HepG2 (cell line): ENCODE measurements around the gene VAV2. TPM values are rescaled to one million over a fixed set of nuclear protein-coding genes. Genes with fewer than 3 reads are reported as not detected.

Experiments
- ADNP ChIP-seq: sonication (generic); formaldehyde crosslinking; IDR thresholded peaks from 2 replicates; pipeline ENCODE4 v1.4.0; 2020; ENCODE audit warnings: missing genetic modification reagents
- BORCS8-MEF2B ChIP-seq: sonication (generic); formaldehyde crosslinking; IDR thresholded peaks from 2 replicates; pipeline ENCODE4 v1.8.0; 2022; ENCODE audit warnings: mild to moderate bottlenecking, missing genetic modification reagents
- CREB1 ChIP-seq, 2 experiments: fragments of 450-650 bp in 1 of 2; IDR thresholded peaks; 2 replicates each; pipeline ENCODE4 v1.6.1; 2016 to 2017; ENCODE audit warnings: control low read depth in 1 of 2, mild to moderate bottlenecking in 1 of 2, missing compliant biosample characterization in 1 of 2, missing genetic modification characterization in 1 of 2
- ESRRA ChIP-seq: sonication (generic); formaldehyde crosslinking; IDR thresholded peaks from 2 replicates; pipeline ENCODE4 v1.5.1; 2020; ENCODE audit warnings: mild to moderate bottlenecking, low read depth, missing genetic modification reagents
- HDAC1 ChIP-seq: sonication (generic); formaldehyde crosslinking; IDR thresholded peaks from 2 replicates; pipeline ENCODE4 v1.5.1; 2020; ENCODE audit warnings: mild to moderate bottlenecking, missing genetic modification reagents
- HMG20A ChIP-seq: IDR thresholded peaks from 2 replicates; pipeline ENCODE4 v1.6.1; 2016; ENCODE audit warnings: borderline replicate concordance
- IKZF1 ChIP-seq: fragments of 450-650 bp; IDR thresholded peaks from 2 replicates; pipeline ENCODE4 v1.7.1; 2016
- JUN ChIP-seq: sonication (generic); formaldehyde crosslinking; IDR thresholded peaks from 2 replicates; pipeline ENCODE4 v1.4.0; 2020; ENCODE audit warnings: mild to moderate bottlenecking, missing genetic modification reagents
- KAT7 ChIP-seq: IDR thresholded peaks from 2 replicates; pipeline ENCODE4 v1.6.1; 2018; ENCODE audit warnings: borderline replicate concordance, missing compliant biosample characterization
- ONECUT2 ChIP-seq: sonication (generic); formaldehyde crosslinking; IDR thresholded peaks from 2 replicates; pipeline ENCODE4 v1.4.0; 2020; ENCODE audit warnings: missing genetic modification reagents
- PLSCR1 ChIP-seq: sonication (generic); formaldehyde crosslinking; IDR thresholded peaks from 2 replicates; pipeline ENCODE4 v1.5.0; 2020; ENCODE audit warnings: missing genetic modification reagents, mild to moderate bottlenecking, borderline replicate concordance
- POGZ ChIP-seq: sonication (generic); formaldehyde crosslinking; IDR thresholded peaks from 2 replicates; pipeline ENCODE4 v1.4.0; 2020; ENCODE audit warnings: mild to moderate bottlenecking, missing genetic modification reagents
- REL ChIP-seq: sonication (generic); formaldehyde crosslinking; conservative IDR thresholded peaks from 2 replicates; pipeline ENCODE4 v1.8.0; 2022; ENCODE audit warnings: mild to moderate bottlenecking, missing genetic modification reagents, moderate library complexity
- SRY ChIP-seq: sonication (generic); formaldehyde crosslinking; IDR thresholded peaks from 2 replicates; pipeline ENCODE4 v1.8.0; 2022; ENCODE audit warnings: mild to moderate bottlenecking, missing genetic modification reagents
- XRCC5 ChIP-seq: fragments of 200-400 bp; formaldehyde crosslinking; optimal IDR thresholded peaks from 2 replicates; pipeline ENCODE3; 2017; ENCODE audit warnings: mild to moderate bottlenecking, low read length
- ZBTB25 ChIP-seq: IDR thresholded peaks from 2 replicates; pipeline ENCODE4 v1.6.1; 2018; ENCODE audit warnings: missing genetic modification reagents
- ZNF17 ChIP-seq: sonication (generic); formaldehyde crosslinking; IDR thresholded peaks from 2 replicates; pipeline ENCODE4 v1.5.0; 2020; ENCODE audit warnings: mild to moderate bottlenecking, missing genetic modification reagents
- ZNF256 ChIP-seq: sonication (generic); formaldehyde crosslinking; conservative IDR thresholded peaks from 2 replicates; pipeline ENCODE4 v1.4.0; 2020; ENCODE audit warnings: missing genetic modification reagents
- ZNF382 ChIP-seq: sonication (generic); formaldehyde crosslinking; IDR thresholded peaks from 2 replicates; pipeline ENCODE4 v1.5.0; 2020; ENCODE audit warnings: missing genetic modification reagents, mild to moderate bottlenecking, borderline replicate concordance
- ZNF496 ChIP-seq: sonication (generic); formaldehyde crosslinking; IDR thresholded peaks from 2 replicates; pipeline ENCODE4 v1.8.1; 2023; ENCODE audit warnings: mild to moderate bottlenecking, moderate library complexity, missing genetic modification reagents; ENCODE audit not compliant: insufficient replicate concordance
- ZNF556 ChIP-seq: sonication (generic); formaldehyde crosslinking; IDR thresholded peaks from 2 replicates; pipeline ENCODE4 v1.4.0; 2020; ENCODE audit warnings: mild to moderate bottlenecking, missing genetic modification reagents, borderline replicate concordance
- ZNF570 ChIP-seq: sonication (generic); formaldehyde crosslinking; IDR thresholded peaks from 2 replicates; pipeline ENCODE4 v1.4.0; 2020; ENCODE audit warnings: mild to moderate bottlenecking, missing genetic modification reagents, borderline replicate concordance
- ZNF674 ChIP-seq: sonication (generic); formaldehyde crosslinking; IDR thresholded peaks from 2 replicates; pipeline ENCODE4 v1.5.0; 2020; ENCODE audit warnings: low read depth, mild to moderate bottlenecking, missing genetic modification reagents
- polyA plus RNA-seq, 8 experiments: library from polyadenylated mRNA; depleted of rRNA in 3 of 8; stranded (reverse) in 7 of 8; unstranded in 1 of 8; fragments of >200 nt; fragmentation: Illumina TruSeq in 4 of 8; extraction: Trizol in 4 of 8; gene quantifications; 2 replicates each; pipeline versions ENCODE4 v1.2.1 to v1.2.3, GENCODE V29; 2011 to 2016; ENCODE audit warnings: low read depth in 4 of 8, missing spikeins in 1 of 8, mixed read lengths in 1 of 8; ENCODE audit not compliant: insufficient read depth in 1 of 8
- total RNA-seq, 5 experiments: library from RNA; depleted of rRNA; stranded (reverse); fragments of >200 nt; fragmentation: Illumina TruSeq; extraction: Trizol; gene quantifications; 2 replicates each; pipeline ENCODE4 v1.2.3, GENCODE V29; 2016; ENCODE audit warnings: low read depth in 1 of 5
- TF ChIP-seq, protein P1 (sequence below): IDR thresholded peaks from 2 replicates; pipeline ENCODE4 v1.6.1; 2016; ENCODE audit warnings: low read depth
- TF ChIP-seq, protein P2 (sequence below): IDR thresholded peaks from 2 replicates; pipeline ENCODE4 v1.6.1; 2016; ENCODE audit warnings: missing compliant biosample characterization, missing genetic modification reagents, borderline replicate concordance

The VAV2 gene
- total and polyA plus RNA-seq, 2 of the 13 experiments (the other 11 are each of a cell fraction or from before 2014, with no cell fraction given), result 22.5 to 22.9 TPM

- TF ChIP-seq, protein P1, sequence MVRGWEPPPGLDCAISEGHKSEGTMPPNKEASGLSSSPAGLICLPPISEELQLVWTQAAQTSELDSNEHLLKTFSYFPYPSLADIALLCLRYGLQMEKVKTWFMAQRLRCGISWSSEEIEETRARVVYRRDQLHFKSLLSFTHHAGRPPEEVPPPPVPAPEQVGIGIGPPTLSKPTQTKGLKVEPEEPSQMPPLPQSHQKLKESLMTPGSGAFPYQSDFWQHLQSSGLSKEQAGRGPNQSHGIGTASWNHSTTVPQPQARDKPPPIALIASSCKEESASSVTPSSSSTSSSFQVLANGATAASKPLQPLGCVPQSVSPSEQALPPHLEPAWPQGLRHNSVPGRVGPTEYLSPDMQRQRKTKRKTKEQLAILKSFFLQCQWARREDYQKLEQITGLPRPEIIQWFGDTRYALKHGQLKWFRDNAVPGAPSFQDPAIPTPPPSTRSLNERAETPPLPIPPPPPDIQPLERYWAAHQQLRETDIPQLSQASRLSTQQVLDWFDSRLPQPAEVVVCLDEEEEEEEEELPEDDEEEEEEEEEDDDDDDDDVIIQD (CRISPR knock-in tag), result no peak
- no peak; the same call in 1 of the 2 replicates for TF ChIP-seq ESRRA (CRISPR knock-in tag)
- no peak for TF ChIP-seq SRY (CRISPR knock-in tag)
- TF ChIP-seq CREB1 (IDR thresholded peaks at IDR 0.05), result peak; percentile 17; the same call in 1 of the 2 replicates
- no peak for TF ChIP-seq CREB1 (CRISPR knock-in tag; IDR thresholded peaks at IDR 0.05)
- TF ChIP-seq ZNF256 (CRISPR knock-in tag), result no peak
- TF ChIP-seq IKZF1, result no peak
- no peak for TF ChIP-seq ZNF382 (CRISPR knock-in tag)
- no peak; the same call in 1 of the 2 replicates for TF ChIP-seq BORCS8-MEF2B (CRISPR knock-in tag)
- TF ChIP-seq KAT7 (CRISPR knock-in tag), result no peak
- TF ChIP-seq ADNP (CRISPR knock-in tag), result no peak
- TF ChIP-seq REL (CRISPR knock-in tag), result no peak
- TF ChIP-seq ONECUT2 (CRISPR knock-in tag), result peak; percentile 79
- no peak for TF ChIP-seq ZNF570 (CRISPR knock-in tag)
- no peak for TF ChIP-seq PLSCR1 (CRISPR knock-in tag)
- TF ChIP-seq ZBTB25 (CRISPR knock-in tag), result no peak; the same call in 1 of the 2 replicates
- peak; percentile 28; the same call in 1 of the 2 replicates for TF ChIP-seq JUN (CRISPR knock-in tag)
- no peak for TF ChIP-seq ZNF674
- no peak for TF ChIP-seq HMG20A (CRISPR knock-in tag)
- TF ChIP-seq POGZ, result no peak
- peak; percentile 55; the same call in 1 of the 2 replicates for TF ChIP-seq HDAC1 (CRISPR knock-in tag)
- TF ChIP-seq, protein P2, sequence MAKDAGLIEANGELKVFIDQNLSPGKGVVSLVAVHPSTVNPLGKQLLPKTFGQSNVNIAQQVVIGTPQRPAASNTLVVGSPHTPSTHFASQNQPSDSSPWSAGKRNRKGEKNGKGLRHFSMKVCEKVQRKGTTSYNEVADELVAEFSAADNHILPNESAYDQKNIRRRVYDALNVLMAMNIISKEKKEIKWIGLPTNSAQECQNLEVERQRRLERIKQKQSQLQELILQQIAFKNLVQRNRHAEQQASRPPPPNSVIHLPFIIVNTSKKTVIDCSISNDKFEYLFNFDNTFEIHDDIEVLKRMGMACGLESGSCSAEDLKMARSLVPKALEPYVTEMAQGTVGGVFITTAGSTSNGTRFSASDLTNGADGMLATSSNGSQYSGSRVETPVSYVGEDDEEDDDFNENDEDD (CRISPR knock-in tag), result peak; percentile 47; the same call in 1 of the 2 replicates
- TF ChIP-seq XRCC5, result peak; percentile 96
- no peak for TF ChIP-seq ZNF496 (CRISPR knock-in tag)
- TF ChIP-seq ZNF17 (CRISPR knock-in tag), result no peak
- peak; percentile 90; the same call in 1 of the 2 replicates for TF ChIP-seq ZNF556
Measured at GRCh38 chr9:134024828-134025605, 32.9 kb upstream of the VAV2 start, which contains the start of gene BRD3OS (continued).
